ENCODE data around the gene RFX1. TPM values are rescaled to one million over a fixed set of nuclear protein-coding genes. Genes with fewer than 3 reads are reported as not detected.

Gene RFX1
- total and polyA plus RNA-seq, 2 of the 13 experiments (the other 11 are each of a cell fraction or from before 2014, with no cell fraction given): 1.1 to 1.3 TPM

DNA sequence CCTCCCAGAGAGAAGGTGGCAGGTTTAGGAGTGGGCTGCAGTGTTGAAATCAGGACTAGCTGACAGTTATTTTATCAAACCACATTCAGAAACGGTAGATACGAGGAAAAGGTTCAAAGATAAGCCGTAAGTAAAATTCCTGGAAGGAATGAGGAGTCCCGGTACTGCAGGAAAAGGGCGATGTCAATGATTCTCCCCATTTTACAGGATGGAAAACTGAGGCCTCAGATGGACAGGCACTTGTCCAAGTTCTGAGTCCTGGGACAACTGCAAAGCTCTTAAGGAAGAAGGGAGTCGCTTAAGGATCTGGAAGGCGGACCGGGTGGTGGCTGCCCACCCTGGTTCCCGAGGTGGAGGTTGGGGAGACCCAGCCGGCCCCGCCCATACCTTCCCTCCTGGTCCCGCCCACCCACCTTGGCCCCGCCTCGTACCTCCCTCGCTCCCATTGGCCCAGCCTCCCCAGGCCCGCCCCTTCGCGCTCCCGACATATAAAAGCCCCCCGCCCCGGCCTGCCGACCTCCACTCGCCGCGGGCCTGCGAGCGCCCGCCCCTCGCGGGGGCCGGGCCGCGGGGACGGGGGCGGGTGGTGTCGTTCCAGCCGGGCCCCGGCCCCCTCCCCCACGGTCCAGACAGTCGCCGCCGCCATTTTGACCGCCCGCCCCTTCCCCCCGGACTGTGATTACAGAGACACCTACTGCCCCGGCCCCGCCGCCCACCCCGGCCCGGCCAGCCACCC lies 603 bp downstream of the RFX1 start (continued):
- TF ChIP-seq, protein P1, sequence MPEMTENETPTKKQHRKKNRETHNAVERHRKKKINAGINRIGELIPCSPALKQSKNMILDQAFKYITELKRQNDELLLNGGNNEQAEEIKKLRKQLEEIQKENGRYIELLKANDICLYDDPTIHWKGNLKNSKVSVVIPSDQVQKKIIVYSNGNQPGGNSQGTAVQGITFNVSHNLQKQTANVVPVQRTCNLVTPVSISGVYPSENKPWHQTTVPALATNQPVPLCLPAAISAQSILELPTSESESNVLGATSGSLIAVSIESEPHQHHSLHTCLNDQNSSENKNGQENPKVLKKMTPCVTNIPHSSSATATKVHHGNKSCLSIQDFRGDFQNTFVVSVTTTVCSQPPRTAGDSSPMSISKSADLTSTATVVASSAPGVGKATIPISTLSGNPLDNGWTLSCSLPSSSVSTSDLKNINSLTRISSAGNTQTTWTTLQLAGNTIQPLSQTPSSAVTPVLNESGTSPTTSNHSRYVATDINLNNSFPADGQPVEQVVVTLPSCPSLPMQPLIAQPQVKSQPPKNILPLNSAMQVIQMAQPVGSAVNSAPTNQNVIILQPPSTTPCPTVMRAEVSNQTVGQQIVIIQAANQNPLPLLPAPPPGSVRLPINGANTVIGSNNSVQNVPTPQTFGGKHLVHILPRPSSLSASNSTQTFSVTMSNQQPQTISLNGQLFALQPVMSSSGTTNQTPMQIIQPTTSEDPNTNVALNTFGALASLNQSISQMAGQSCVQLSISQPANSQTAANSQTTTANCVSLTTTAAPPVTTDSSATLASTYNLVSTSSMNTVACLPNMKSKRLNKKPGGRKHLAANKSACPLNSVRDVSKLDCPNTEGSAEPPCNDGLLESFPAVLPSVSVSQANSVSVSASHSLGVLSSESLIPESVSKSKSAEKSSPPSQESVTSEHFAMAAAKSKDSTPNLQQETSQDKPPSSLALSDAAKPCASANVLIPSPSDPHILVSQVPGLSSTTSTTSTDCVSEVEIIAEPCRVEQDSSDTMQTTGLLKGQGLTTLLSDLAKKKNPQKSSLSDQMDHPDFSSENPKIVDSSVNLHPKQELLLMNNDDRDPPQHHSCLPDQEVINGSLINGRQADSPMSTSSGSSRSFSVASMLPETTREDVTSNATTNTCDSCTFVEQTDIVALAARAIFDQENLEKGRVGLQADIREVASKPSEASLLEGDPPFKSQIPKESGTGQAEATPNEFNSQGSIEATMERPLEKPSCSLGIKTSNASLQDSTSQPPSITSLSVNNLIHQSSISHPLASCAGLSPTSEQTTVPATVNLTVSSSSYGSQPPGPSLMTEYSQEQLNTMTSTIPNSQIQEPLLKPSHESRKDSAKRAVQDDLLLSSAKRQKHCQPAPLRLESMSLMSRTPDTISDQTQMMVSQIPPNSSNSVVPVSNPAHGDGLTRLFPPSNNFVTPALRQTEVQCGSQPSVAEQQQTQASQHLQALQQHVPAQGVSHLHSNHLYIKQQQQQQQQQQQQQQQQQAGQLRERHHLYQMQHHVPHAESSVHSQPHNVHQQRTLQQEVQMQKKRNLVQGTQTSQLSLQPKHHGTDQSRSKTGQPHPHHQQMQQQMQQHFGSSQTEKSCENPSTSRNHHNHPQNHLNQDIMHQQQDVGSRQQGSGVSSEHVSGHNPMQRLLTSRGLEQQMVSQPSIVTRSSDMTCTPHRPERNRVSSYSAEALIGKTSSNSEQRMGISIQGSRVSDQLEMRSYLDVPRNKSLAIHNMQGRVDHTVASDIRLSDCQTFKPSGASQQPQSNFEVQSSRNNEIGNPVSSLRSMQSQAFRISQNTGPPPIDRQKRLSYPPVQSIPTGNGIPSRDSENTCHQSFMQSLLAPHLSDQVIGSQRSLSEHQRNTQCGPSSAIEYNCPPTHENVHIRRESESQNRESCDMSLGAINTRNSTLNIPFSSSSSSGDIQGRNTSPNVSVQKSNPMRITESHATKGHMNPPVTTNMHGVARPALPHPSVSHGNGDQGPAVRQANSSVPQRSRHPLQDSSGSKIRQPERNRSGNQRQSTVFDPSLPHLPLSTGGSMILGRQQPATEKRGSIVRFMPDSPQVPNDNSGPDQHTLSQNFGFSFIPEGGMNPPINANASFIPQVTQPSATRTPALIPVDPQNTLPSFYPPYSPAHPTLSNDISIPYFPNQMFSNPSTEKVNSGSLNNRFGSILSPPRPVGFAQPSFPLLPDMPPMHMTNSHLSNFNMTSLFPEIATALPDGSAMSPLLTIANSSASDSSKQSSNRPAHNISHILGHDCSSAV (CRISPR knock-in tag; IDR thresholded peaks at IDR 0.05; ENCODE audit: borderline replicate concordance): no peak
- 0 out of 2 replicates have a peak, but pooled peaks have one; percentile 16 for TF ChIP-seq GATAD2A (CRISPR knock-in tag; IDR thresholded peaks at IDR 0.05)
- no peak for TF ChIP-seq PHF20 (CRISPR knock-in tag; IDR thresholded peaks at IDR 0.05)
- no peak for TF ChIP-seq ZNF644 (CRISPR knock-in tag; IDR thresholded peaks at IDR 0.05; ENCODE audit: low read depth)
- peak; percentile 97 for TF ChIP-seq ADNP (CRISPR knock-in tag; IDR thresholded peaks at IDR 0.05)
- TF ChIP-seq DR1 (CRISPR knock-in tag; IDR thresholded peaks at IDR 0.05): no peak
